Prostate gland (tissue), 2 donors: ENCODE measurements around the gene B4GALT1.

Experiments used
- CTCF ChIP-seq, 4 experiments: fragments of 200-600 bp in 2 of 4; fragments of 450-650 bp in 2 of 4; sonication (generic) in 2 of 4; IDR thresholded peaks; 1 replicate in 3 of 4; 2 replicates in 1 of 4; pipeline ENCODE4 v1.5.1; 2016 to 2019; ENCODE audit warnings: antibody characterized with exemption in 4 of 4, mild to moderate bottlenecking in 2 of 4, moderate library complexity in 2 of 4
- POLR2AphosphoS5 ChIP-seq: sonication (generic); formaldehyde crosslinking; IDR thresholded peaks from one replicate; pipeline ENCODE4 v1.6.1; 2017; ENCODE audit warnings: antibody characterized with exemption

GRCh38 chr9:33109097-33109496 lies 58.0 kb downstream of the B4GALT1 start:
- TF ChIP-seq CTCF (IDR thresholded peaks at IDR 0.05) (no peak), POLR2AphosphoS5 (no peak)
